Measurements from ENCODE around the gene EFHD2.

Gene EFHD2

DNA sequence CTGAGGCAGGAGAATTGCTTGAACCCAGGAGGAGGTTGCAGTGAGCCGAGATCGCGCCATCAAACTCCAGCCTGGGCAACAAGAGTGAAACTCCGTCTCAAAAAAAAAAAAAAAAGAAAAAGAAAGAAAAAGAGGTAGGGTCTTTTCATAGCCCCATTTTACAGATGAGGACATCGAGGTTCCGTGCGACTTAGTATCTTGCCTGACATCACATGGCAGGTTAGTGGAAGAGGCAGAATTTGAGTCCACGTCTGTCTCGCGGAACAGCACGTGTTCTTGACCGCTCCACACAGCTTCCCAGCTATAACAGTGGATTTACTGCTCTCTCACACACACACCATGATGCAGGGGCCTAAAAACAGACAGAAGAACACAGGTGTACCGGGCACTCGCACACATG, 29.6 kb downstream of the EFHD2 start:
- DNase-seq (ENCODE audit: low spot score): no peak
- in situ Hi-C loops (cut with MboI; ENCODE audit: low sequenced_read_pairs, unreplicated experiment): no loop called here
- TF ChIP-seq, protein P1, sequence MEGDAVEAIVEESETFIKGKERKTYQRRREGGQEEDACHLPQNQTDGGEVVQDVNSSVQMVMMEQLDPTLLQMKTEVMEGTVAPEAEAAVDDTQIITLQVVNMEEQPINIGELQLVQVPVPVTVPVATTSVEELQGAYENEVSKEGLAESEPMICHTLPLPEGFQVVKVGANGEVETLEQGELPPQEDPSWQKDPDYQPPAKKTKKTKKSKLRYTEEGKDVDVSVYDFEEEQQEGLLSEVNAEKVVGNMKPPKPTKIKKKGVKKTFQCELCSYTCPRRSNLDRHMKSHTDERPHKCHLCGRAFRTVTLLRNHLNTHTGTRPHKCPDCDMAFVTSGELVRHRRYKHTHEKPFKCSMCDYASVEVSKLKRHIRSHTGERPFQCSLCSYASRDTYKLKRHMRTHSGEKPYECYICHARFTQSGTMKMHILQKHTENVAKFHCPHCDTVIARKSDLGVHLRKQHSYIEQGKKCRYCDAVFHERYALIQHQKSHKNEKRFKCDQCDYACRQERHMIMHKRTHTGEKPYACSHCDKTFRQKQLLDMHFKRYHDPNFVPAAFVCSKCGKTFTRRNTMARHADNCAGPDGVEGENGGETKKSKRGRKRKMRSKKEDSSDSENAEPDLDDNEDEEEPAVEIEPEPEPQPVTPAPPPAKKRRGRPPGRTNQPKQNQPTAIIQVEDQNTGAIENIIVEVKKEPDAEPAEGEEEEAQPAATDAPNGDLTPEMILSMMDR (IDR thresholded peaks at IDR 0.05; ENCODE audit: borderline replicate concordance, control extremely low read depth, extremely low read depth, insufficient read depth, missing control alignments): no peak

DNA sequence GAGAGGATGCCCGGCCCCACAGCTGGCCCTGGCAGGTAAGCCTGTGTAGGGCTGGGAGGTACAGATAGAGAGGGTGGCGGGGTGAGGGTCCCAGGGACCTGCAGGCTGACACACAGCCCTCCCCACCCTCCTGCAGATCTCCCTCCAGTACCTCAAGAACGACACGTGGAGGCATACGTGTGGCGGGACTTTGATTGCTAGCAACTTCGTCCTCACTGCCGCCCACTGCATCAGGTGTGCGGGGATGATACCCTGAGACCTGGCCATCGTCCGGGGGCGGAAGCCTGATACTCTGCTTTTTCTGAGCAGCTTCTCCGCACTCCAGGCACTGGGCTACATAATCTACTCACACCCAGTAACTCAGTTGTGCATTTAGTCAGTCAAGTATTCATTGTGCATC, 30.7 kb downstream of the EFHD2 start:
- in situ Hi-C loops (cut with MboI; ENCODE audit: low sequenced_read_pairs, unreplicated experiment): no loop called here
- TF ChIP-seq, protein P1 (IDR thresholded peaks at IDR 0.05; ENCODE audit: borderline replicate concordance, control extremely low read depth, extremely low read depth, insufficient read depth, missing control alignments): no peak
- DNase-seq (ENCODE audit: low spot score): no peak

DNA sequence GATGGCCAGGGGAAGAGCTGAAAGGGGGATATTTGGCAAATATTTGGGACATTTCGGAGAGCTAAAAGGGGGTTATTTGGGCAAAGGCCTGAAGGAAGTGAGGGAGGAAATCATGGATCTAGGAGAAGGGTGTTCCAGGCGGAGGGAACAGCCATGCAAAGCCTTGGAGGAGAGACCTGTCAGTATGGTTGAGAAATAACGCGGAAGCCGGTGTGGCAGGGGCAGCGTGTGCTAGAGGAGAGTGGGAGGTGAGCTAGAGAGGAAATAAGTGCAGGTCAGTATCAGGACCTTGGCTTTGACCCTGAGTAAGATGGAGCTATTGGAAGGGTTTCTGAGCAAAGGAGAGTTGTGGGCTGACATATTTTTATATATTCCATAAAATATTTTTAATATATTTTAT, 31.6 kb downstream of the EFHD2 start:
- in situ Hi-C loops (cut with MboI; ENCODE audit: low sequenced_read_pairs, unreplicated experiment): no loop called here
- no peak for DNase-seq (ENCODE audit: low spot score)

DNA sequence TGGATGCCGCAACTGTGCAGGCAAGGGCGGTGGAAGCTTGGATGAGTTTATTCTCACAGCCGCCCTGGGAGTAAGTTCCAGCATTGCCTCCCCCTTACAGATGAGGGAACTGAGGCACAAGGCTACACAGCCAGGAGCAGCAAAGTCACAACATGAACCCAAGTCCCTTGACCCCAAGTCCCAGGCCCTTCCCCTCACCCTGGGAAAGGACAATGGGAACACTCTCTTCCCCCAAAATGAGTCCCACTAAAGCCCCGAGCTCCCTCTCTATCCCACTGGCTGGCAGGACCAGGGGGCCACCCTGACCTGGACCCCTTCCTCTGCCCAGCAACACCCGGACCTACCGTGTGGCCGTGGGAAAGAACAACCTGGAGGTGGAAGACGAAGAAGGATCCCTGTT, 32.4 kb downstream of the EFHD2 start:
- TF ChIP-seq, protein P1 (IDR thresholded peaks at IDR 0.05; ENCODE audit: borderline replicate concordance, control extremely low read depth, extremely low read depth, insufficient read depth, missing control alignments): no peak
- in situ Hi-C loops (cut with MboI; ENCODE audit: low sequenced_read_pairs, unreplicated experiment): no loop called here

More for the DNA sequence above, 31.6 kb downstream of the EFHD2 start:
- TF ChIP-seq, protein P1 (IDR thresholded peaks at IDR 0.05; ENCODE audit: borderline replicate concordance, control extremely low read depth, extremely low read depth, insufficient read depth, missing control alignments): no peak

DNA sequence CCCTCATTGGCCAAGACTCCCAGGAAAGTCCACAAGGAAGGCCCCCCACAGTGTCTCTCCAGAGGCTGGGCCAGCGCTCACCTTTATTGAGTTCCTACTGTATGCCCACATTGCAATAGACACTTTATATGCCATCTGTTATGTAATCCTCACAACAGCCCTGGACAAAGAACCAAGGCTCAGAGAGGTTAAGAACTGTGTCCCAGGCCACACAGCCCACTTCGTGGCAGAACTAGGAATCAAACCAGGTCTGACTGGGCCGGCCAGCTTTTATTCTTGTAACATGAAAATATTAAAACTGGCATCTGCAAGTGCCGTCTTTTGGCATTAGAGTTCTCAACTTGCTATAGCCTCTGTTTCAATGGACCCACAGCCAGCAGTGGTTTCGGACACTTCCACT, 33.1 kb downstream of the EFHD2 start:
- DNase-seq (ENCODE audit: low spot score): no peak
- TF ChIP-seq, protein P1 (IDR thresholded peaks at IDR 0.05; ENCODE audit: borderline replicate concordance, control extremely low read depth, extremely low read depth, insufficient read depth, missing control alignments): no peak
- in situ Hi-C loops (cut with MboI; ENCODE audit: low sequenced_read_pairs, unreplicated experiment): no loop called here

More for the DNA sequence above, 32.4 kb downstream of the EFHD2 start:
- DNase-seq (ENCODE audit: low spot score): no peak

DNA sequence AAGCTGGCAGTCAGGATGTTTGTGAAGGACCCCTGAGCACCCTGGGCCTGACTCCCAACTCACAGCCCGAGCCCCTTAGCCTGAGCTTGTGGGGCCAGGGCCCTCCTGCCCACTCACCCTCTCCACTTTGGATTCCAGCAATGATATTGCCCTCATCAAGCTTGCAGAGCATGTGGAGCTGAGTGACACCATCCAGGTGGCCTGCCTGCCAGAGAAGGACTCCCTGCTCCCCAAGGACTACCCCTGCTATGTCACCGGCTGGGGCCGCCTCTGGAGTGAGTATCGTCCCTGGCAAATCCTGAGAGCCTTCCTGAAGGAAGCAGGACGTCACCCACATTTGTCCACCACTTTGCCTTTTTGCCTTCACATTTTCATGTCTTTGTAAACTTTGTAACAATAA, 33.6 kb downstream of the EFHD2 start:
- no peak for DNase-seq (ENCODE audit: low spot score)
- in situ Hi-C loops (cut with MboI; ENCODE audit: low sequenced_read_pairs, unreplicated experiment): no loop called here
- TF ChIP-seq, protein P1 (IDR thresholded peaks at IDR 0.05; ENCODE audit: borderline replicate concordance, control extremely low read depth, extremely low read depth, insufficient read depth, missing control alignments): no peak
